Measurements from ENCODE around the gene MRPL4. TPM values are rescaled to one million over a fixed set of nuclear protein-coding genes. Genes with fewer than 3 reads are reported as not detected.

The MRPL4 gene
- total and polyA plus RNA-seq, 2 of the 13 experiments (the other 11 are each of a cell fraction or from before 2014, with no cell fraction given) = 40.6 to 42.5 TPM

DNA sequence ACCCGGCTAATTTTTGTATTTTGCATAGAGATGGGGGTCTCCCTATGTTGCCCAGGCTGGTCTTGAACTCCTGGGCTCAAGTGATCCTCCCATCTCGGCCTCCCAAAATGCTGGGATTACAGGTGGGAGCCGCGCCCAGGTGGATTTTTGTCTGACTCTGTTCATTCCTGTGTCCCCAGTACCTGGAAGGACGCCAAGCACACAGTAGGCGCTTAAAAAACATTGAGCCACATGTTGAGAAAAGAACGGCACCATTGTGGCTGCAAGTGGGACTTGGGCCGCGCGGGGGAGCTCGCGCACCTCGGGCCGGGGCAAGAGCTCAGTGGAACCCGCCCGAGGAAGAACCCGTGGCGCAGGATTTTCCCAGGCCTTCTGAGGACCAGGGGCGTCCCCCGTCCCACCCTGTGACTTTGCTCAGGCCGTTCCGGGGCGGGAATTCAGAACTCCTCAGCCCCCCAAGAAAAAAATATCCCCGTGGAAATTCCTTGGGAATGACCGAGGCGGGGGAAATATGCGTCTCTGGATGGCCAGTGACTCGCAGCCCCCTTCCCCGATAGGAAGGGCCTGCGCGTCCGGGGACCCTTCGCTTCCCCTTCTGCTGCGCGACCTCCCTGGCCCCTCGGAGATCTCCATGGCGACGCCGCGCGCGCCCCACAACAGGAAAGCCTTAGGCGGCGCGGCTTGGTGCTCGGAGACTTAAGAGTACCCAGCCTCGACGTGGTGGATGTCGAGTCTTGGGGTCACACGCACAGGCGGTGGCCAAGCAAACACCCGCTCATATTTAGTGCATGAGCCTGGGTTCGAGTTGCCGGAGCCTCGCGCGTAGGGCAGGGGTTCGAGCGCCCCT is 17.5 kb downstream of the MRPL4 start (continued):
- TF ChIP-seq ZNF263 (CRISPR knock-in tag; IDR thresholded peaks at IDR 0.05) (no peak), ZNF773 (CRISPR knock-in tag; IDR thresholded peaks at IDR 0.05; ENCODE audit: borderline replicate concordance) (no peak), FOSL2 (CRISPR knock-in tag; IDR thresholded peaks at IDR 0.05) (no peak; the same call in 1 of the 2 replicates), HES4 (CRISPR knock-in tag; IDR thresholded peaks at IDR 0.05; ENCODE audit: borderline replicate concordance) (no peak), NFIC (IDR thresholded peaks at IDR 0.05; ENCODE audit: low read length) (no peak), DRAP1 (CRISPR knock-in tag; IDR thresholded peaks at IDR 0.05) (no peak), ZNF572 (CRISPR knock-in tag; IDR thresholded peaks at IDR 0.05) (0 out of 2 replicates have a peak, but pooled peaks have one; percentile 22), RNF2 (conservative IDR thresholded peaks at IDR 0.05; ENCODE audit: low read depth) (no peak), ATF2 (CRISPR knock-in tag; IDR thresholded peaks at IDR 0.05) (no peak; the same call in 1 of the 2 replicates), ZFP82 (CRISPR knock-in tag; IDR thresholded peaks at IDR 0.05; ENCODE audit: borderline replicate concordance) (no peak), YEATS2 (CRISPR knock-in tag; IDR thresholded peaks at IDR 0.05; ENCODE audit: borderline replicate concordance) (no peak), ZNF33A (CRISPR knock-in tag; IDR thresholded peaks at IDR 0.05; ENCODE audit: borderline replicate concordance) (no peak), PHF5A (CRISPR knock-in tag; IDR thresholded peaks at IDR 0.05; ENCODE audit: low read depth, unreplicated experiment) (no peak)
- TF ChIP-seq, protein P1, sequence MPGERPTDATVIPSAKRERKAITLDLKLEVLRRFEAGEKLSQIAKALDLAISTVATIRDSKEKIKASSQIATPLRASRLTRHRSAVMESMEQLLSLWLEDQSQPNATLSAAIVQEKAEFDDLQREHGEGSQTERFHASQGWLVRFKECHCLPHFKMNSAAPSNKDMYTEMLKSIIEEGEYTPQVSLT (CRISPR knock-in tag; IDR thresholded peaks at IDR 0.05; ENCODE audit: borderline replicate concordance, low read depth) = no peak
- TF ChIP-seq, protein P2, sequence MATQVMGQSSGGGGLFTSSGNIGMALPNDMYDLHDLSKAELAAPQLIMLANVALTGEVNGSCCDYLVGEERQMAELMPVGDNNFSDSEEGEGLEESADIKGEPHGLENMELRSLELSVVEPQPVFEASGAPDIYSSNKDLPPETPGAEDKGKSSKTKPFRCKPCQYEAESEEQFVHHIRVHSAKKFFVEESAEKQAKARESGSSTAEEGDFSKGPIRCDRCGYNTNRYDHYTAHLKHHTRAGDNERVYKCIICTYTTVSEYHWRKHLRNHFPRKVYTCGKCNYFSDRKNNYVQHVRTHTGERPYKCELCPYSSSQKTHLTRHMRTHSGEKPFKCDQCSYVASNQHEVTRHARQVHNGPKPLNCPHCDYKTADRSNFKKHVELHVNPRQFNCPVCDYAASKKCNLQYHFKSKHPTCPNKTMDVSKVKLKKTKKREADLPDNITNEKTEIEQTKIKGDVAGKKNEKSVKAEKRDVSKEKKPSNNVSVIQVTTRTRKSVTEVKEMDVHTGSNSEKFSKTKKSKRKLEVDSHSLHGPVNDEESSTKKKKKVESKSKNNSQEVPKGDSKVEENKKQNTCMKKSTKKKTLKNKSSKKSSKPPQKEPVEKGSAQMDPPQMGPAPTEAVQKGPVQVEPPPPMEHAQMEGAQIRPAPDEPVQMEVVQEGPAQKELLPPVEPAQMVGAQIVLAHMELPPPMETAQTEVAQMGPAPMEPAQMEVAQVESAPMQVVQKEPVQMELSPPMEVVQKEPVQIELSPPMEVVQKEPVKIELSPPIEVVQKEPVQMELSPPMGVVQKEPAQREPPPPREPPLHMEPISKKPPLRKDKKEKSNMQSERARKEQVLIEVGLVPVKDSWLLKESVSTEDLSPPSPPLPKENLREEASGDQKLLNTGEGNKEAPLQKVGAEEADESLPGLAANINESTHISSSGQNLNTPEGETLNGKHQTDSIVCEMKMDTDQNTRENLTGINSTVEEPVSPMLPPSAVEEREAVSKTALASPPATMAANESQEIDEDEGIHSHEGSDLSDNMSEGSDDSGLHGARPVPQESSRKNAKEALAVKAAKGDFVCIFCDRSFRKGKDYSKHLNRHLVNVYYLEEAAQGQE (IDR thresholded peaks at IDR 0.05; ENCODE audit: borderline replicate concordance in 1 of 2, low read depth in 1 of 2, low read length in 2 of 2) = no peak
- TF ChIP-seq, protein P3, sequence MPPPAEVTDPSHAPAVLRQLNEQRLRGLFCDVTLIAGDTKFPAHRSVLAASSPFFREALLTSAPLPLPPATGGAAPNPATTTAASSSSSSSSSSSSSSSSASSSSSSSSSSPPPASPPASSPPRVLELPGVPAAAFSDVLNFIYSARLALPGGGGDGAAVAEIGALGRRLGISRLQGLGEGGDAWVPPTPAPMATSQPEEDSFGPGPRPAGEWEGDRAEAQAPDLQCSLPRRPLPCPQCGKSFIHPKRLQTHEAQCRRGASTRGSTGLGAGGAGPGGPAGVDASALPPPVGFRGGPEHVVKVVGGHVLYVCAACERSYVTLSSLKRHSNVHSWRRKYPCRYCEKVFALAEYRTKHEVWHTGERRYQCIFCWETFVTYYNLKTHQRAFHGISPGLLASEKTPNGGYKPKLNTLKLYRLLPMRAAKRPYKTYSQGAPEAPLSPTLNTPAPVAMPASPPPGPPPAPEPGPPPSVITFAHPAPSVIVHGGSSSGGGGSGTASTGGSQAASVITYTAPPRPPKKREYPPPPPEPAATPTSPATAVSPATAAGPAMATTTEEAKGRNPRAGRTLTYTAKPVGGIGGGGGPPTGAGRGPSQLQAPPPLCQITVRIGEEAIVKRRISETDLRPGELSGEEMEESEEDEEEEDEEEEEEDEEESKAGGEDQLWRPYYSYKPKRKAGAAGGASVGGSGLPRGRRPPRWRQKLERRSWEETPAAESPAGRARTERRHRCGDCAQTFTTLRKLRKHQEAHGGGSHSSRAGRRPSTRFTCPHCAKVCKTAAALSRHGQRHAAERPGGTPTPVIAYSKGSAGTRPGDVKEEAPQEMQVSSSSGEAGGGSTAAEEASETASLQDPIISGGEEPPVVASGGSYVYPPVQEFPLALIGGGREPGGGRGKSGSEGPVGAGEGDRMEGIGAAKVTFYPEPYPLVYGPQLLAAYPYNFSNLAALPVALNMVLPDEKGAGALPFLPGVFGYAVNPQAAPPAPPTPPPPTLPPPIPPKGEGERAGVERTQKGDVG (CRISPR knock-in tag; IDR thresholded peaks at IDR 0.05; ENCODE audit: borderline replicate concordance) = no peak

Data from HepG2 (cell line).